PC-3 (cell line): ENCODE measurements around the gene YAP1. TPM values are rescaled to one million over a fixed set of nuclear protein-coding genes. Genes with fewer than 3 reads are reported as not detected.

Source experiments
- ATAC-seq: fragments of 200-7000 bp; cut with Tn5 transposase; 2 replicates; pipeline ENCODE4 v1.9.1; 2020; ENCODE audit warnings: mild to moderate bottlenecking, moderate library complexity
- BruUV-seq: library from RNA; stranded (reverse); fragments of 400-500 nt; replicated peaks from 2 replicates; lab custom pipeline; 2021; lab: Mats Ljungman, UMichigan
- CTCF ChIA-PET: fragments of 300-600 bp; sonication (Branson Sonifier 250); formaldehyde crosslinking; loops from one replicate; lab custom pipeline; 2022; ENCODE audit warnings: antibody characterized with exemption; lab: Charles Lee
- POLR2A ChIA-PET: fragments of 300-600 bp; sonication (Branson Sonifier 250); formaldehyde crosslinking; loops from one replicate; lab custom pipeline; 2022; ENCODE audit warnings: antibody characterized with exemption; ENCODE audit not compliant: unreplicated experiment; lab: Charles Lee
- DNase-seq: peaks from one replicate; pipeline ENCODE4 v3.0.0-alpha.2; 2015
- H2AFZ ChIP-seq: fragments of 300-600 bp; sonication (generic); 2 replicates; pipeline ENCODE4 v1.6.0; 2016; ENCODE audit warnings: antibody characterized with exemption, low read length
- H3F3A ChIP-seq: fragments of 300-600 bp; sonication (generic); one replicate; pipeline ENCODE4 v1.6.0; 2017; ENCODE audit warnings: antibody characterized with exemption, low read length, control low read depth, mild to moderate bottlenecking; ENCODE audit not compliant: unreplicated experiment
- H3K27ac ChIP-seq: fragments of 300-600 bp; sonication (generic); 2 replicates; pipeline ENCODE4 v1.5.1; 2016; ENCODE audit warnings: mild to moderate bottlenecking, low read length
- H3K27me3 ChIP-seq: fragments of 300-600 bp; sonication (generic); 2 replicates; pipeline ENCODE4 v1.6.1; 2016; ENCODE audit warnings: low read length, mixed read lengths
- H3K36me3 ChIP-seq: fragments of 300-600 bp; sonication (generic); 2 replicates; pipeline ENCODE4 v1.6.1; 2016; ENCODE audit warnings: low read depth, mixed run types, low read length, mixed read lengths
- H3K4me1 ChIP-seq: fragments of 300-600 bp; sonication (generic); 2 replicates; pipeline ENCODE4 v1.5.1; 2016; ENCODE audit warnings: low read length; ENCODE audit not compliant: insufficient read depth
- H3K4me2 ChIP-seq: fragments of 300-600 bp; sonication (generic); 2 replicates; pipeline ENCODE4 v1.6.0; 2016; ENCODE audit warnings: low read length
- H3K4me3 ChIP-seq: fragments of 300-600 bp; sonication (generic); 2 replicates; pipeline ENCODE4 v1.5.1; 2016; ENCODE audit warnings: mild to moderate bottlenecking, low read length, mixed read lengths
- H3K79me2 ChIP-seq: fragments of 300-600 bp; sonication (generic); 2 replicates; pipeline ENCODE4 v1.6.1; 2017; ENCODE audit warnings: low read length, mixed read lengths
- H3K9ac ChIP-seq: fragments of 300-600 bp; sonication (generic); 2 replicates; pipeline ENCODE4 v1.6.0; 2016; ENCODE audit warnings: mild to moderate bottlenecking, low read length
- H3K9me2 ChIP-seq: fragments of 300-600 bp; sonication (generic); replicated peaks from 2 replicates; pipeline ENCODE4 v1.6.1; 2016; ENCODE audit warnings: mixed run types, low read length, mixed read lengths
- H3K9me3 ChIP-seq: fragments of 300-600 bp; sonication (generic); 2 replicates; pipeline ENCODE4 v1.6.1; 2016; ENCODE audit warnings: low read length, mixed read lengths
- H4K20me1 ChIP-seq: fragments of 300-600 bp; sonication (generic); 2 replicates; pipeline ENCODE4 v1.6.1; 2016; ENCODE audit warnings: low read length, mixed read lengths
- EZH2 ChIP-seq: fragments of 300-600 bp; sonication (generic); IDR thresholded peaks from one replicate; pipeline ENCODE4 v1.6.1; 2017; ENCODE audit warnings: antibody characterized with exemption, mild to moderate bottlenecking, low read length; ENCODE audit not compliant: unreplicated experiment
- EZH2phosphoT487 ChIP-seq: fragments of 300-600 bp; sonication (generic); IDR thresholded peaks from 2 replicates; pipeline ENCODE4 v1.6.1; 2018; ENCODE audit warnings: mild to moderate bottlenecking, antibody characterized with exemption, low read length, borderline replicate concordance
- intact Hi-C: fragments of 100-400 bp; cut with micrococcal nuclease; formaldehyde crosslinking; loops from 2 replicates; pipeline ENCODE4 v1.9.0; 2023
- total RNA-seq: library from RNA; depleted of rRNA; stranded (reverse); fragments of >200 nt; gene quantifications from 2 replicates; pipeline ENCODE4 v1.2.3, GENCODE V29; 2014
- TF ChIP-seq, protein P1 (sequence below): fragments of 300-600 bp; sonication (generic); conservative IDR thresholded peaks from 2 replicates; pipeline ENCODE4 v1.5.1; 2017; ENCODE audit warnings: antibody characterized with exemption, low read depth, mild to moderate bottlenecking, low read length

Gene YAP1
- total RNA-seq, 1 experiment from 2014 or later, result 104 TPM

- no peak overlapping the region for H3K9ac ChIP-seq
- H3K27ac ChIP-seq, result no peak overlapping the region
- H3K9me2 ChIP-seq, result no peaks in the 10 kb centered on the region
- intact Hi-C loops, result loop anchor here (5.0 kb wide), 1 partner anchor 42 kb away; no protein-coding TSS in a partner anchor
- H3F3A ChIP-seq, result peaks cover 7% of the 10 kb centered on the region
- H3K27me3 ChIP-seq, result no peaks in the 10 kb centered on the region
- no TSS peak for BruUV-seq
- no peak overlapping the region for H2AFZ ChIP-seq
- ChIA-PET CTCF (no interaction called here), POLR2A (interaction anchor here (0.6 kb wide), 1 partner anchor 20 kb away, joined by 6 read pairs; no protein-coding TSS in a partner anchor)
- H3K79me2 ChIP-seq, result no peaks in the 10 kb centered on the region
- no peak for ATAC-seq
- DNase-seq, result no peak
- no peaks in the 10 kb centered on the region for H4K20me1 ChIP-seq
- no peaks in the 10 kb centered on the region for H3K9me3 ChIP-seq
- H3K36me3 ChIP-seq, result peaks cover 26% of the 10 kb centered on the region; the same call in 1 of the 2 replicates
- peaks cover 45% of the 10 kb centered on the region for H3K4me1 ChIP-seq
- TF ChIP-seq EZH2phosphoT487 (no peak), EZH2 (no peak)
- TF ChIP-seq, protein P1, sequence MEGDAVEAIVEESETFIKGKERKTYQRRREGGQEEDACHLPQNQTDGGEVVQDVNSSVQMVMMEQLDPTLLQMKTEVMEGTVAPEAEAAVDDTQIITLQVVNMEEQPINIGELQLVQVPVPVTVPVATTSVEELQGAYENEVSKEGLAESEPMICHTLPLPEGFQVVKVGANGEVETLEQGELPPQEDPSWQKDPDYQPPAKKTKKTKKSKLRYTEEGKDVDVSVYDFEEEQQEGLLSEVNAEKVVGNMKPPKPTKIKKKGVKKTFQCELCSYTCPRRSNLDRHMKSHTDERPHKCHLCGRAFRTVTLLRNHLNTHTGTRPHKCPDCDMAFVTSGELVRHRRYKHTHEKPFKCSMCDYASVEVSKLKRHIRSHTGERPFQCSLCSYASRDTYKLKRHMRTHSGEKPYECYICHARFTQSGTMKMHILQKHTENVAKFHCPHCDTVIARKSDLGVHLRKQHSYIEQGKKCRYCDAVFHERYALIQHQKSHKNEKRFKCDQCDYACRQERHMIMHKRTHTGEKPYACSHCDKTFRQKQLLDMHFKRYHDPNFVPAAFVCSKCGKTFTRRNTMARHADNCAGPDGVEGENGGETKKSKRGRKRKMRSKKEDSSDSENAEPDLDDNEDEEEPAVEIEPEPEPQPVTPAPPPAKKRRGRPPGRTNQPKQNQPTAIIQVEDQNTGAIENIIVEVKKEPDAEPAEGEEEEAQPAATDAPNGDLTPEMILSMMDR, result no peak
- H3K4me2 ChIP-seq, result peak overlapping the region; percentile 24
- H3K4me3 ChIP-seq, result no peak overlapping the region
Observed at GRCh38 chr11:102229510-102230123, 119.4 kb downstream of the YAP1 start.

DNA sequence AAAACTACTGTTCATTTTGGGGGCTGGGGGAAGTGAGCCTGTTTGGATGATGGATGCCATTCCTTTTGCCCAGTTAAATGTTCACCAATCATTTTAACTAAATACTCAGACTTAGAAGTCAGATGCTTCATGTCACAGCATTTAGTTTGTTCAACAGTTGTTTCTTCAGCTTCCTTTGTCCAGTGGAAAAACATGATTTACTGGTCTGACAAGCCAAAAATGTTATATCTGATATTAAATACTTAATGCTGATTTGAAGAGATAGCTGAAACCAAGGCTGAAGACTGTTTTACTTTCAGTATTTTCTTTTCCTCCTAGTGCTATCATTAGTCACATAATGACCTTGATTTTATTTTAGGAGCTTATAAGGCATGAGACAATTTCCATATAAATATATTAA is 119.9 kb downstream of the YAP1 start:
- Histone ChIP-seq H3K36me3 (peaks cover 22% of the 10 kb centered on the region; the same call in 1 of the 2 replicates), H3K4me2 (peak overlapping the region; percentile 24), H3K4me1 (peaks cover 39% of the 10 kb centered on the region), H3F3A (peaks cover 4% of the 10 kb centered on the region), H3K27ac (no peak overlapping the region), H3K79me2 (no peaks in the 10 kb centered on the region), H2AFZ (no peak overlapping the region), H3K4me3 (no peak overlapping the region), H3K9ac (no peak overlapping the region), H4K20me1 (no peaks in the 10 kb centered on the region), H3K9me3 (no peaks in the 10 kb centered on the region), H3K27me3 (no peaks in the 10 kb centered on the region), H3K9me2 (no peaks in the 10 kb centered on the region)
- BruUV-seq, result no TSS peak
- POLR2A ChIA-PET, result no interaction called here
- CTCF ChIA-PET, result no interaction called here
- DNase-seq, result peak; percentile 72
- intact Hi-C loops, result no loop called here
- TF ChIP-seq EZH2, result no peak
- TF ChIP-seq EZH2phosphoT487, result no peak
- TF ChIP-seq, protein P1, result no peak
- no peak for ATAC-seq

DNA sequence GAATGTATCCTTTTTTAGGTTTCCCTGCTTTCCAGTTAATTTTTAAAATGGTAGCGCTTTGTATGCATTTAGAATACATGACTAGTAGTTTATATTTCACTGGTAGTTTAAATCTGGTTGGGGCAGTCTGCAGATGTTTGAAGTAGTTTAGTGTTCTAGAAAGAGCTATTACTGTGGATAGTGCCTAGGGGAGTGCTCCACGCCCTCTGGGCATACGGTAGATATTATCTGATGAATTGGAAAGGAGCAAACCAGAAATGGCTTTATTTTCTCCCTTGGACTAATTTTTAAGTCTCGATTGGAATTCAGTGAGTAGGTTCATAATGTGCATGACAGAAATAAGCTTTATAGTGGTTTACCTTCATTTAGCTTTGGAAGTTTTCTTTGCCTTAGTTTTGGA is 120.7 kb downstream of the YAP1 start:
- TF ChIP-seq, protein P1, result no peak
- no peak for TF ChIP-seq EZH2
- TF ChIP-seq EZH2phosphoT487, result no peak
- Histone ChIP-seq H3K79me2 (no peaks in the 10 kb centered on the region), H3K36me3 (peaks cover 22% of the 10 kb centered on the region; the same call in 1 of the 2 replicates), H3K4me2 (no peak overlapping the region), H3F3A (peaks cover 4% of the 10 kb centered on the region), H3K4me1 (peaks cover 32% of the 10 kb centered on the region), H3K9me2 (no peaks in the 10 kb centered on the region), H3K9me3 (no peaks in the 10 kb centered on the region), H2AFZ (no peak overlapping the region), H3K27ac (no peak overlapping the region), H3K27me3 (no peaks in the 10 kb centered on the region), H4K20me1 (no peaks in the 10 kb centered on the region), H3K4me3 (no peak overlapping the region), H3K9ac (no peak overlapping the region)
- no peak for ATAC-seq
- POLR2A ChIA-PET, result no interaction called here
- no TSS peak for BruUV-seq
- DNase-seq, result no peak
- CTCF ChIA-PET, result no interaction called here
- intact Hi-C loops, result no loop called here
